ENCODE results near the gene ACSM5.

GRCh38 chr16:20410121-20410723 lies 888 bp downstream of the ACSM5 start:
- TF ChIP-seq CTCF (IDR thresholded peaks at IDR 0.05; ENCODE audit: insufficient read depth, low read length) (no peak), POLR2AphosphoS5 (IDR thresholded peaks at IDR 0.05; ENCODE audit: low read depth) (no peak), REST (IDR thresholded peaks at IDR 0.05; ENCODE audit: insufficient replicate concordance, low read depth) (no peak), SPI1 (IDR thresholded peaks at IDR 0.05; ENCODE audit: borderline replicate concordance, low read depth) (no peak)
